H9 (cell line): ENCODE results near the gene HS6ST3. TPM values are rescaled to one million over a fixed set of nuclear protein-coding genes. Genes with fewer than 3 reads are reported as not detected.

Source experiments
- DNase-seq: peaks from one replicate; pipeline ENCODE4 v3.0.0-alpha.2; 2017
- H2AFZ ChIP-seq: one replicate; pipeline ENCODE4 v1.6.1; 2013; ENCODE audit warnings: mild to moderate bottlenecking, low read length, control low read depth, moderate library complexity
- H2AK5ac ChIP-seq: 2 replicates; pipeline ENCODE4 v1.6.1; 2013; ENCODE audit warnings: low read length, control low read depth, mixed read lengths; ENCODE audit not compliant: insufficient read length
- H2BK120ac ChIP-seq: one replicate; pipeline ENCODE4 v1.6.1; 2013; ENCODE audit warnings: low read depth, mild to moderate bottlenecking, low read length, control low read depth, inconsistent platforms; ENCODE audit not compliant: poor library complexity, severe bottlenecking
- H2BK12ac ChIP-seq: 2 replicates; pipeline ENCODE4 v1.6.1; 2013; ENCODE audit warnings: low read length, control low read depth, mixed read lengths, low read depth; ENCODE audit not compliant: insufficient read length
- H2BK15ac ChIP-seq: 2 replicates; pipeline ENCODE4 v1.6.1; 2013; ENCODE audit warnings: low read depth, low read length, control low read depth
- H2BK20ac ChIP-seq: one replicate; pipeline ENCODE4 v1.6.1; 2013; ENCODE audit warnings: low read depth, mild to moderate bottlenecking, low read length, control low read depth, inconsistent platforms; ENCODE audit not compliant: poor library complexity, severe bottlenecking
- H2BK5ac ChIP-seq: 2 replicates; pipeline ENCODE4 v1.6.1; 2013; ENCODE audit warnings: low read length, control low read depth, mixed read lengths; ENCODE audit not compliant: insufficient read length
- H3K14ac ChIP-seq: 2 replicates; pipeline ENCODE4 v1.6.1; 2013; ENCODE audit warnings: low read length, control low read depth; ENCODE audit not compliant: insufficient read depth
- H3K18ac ChIP-seq: 2 replicates; pipeline ENCODE4 v1.6.1; 2013; ENCODE audit warnings: low read depth, mild to moderate bottlenecking, mixed read lengths, low read length, control low read depth; ENCODE audit not compliant: insufficient read length
- H3K23ac ChIP-seq: 2 replicates; pipeline ENCODE4 v1.6.1; 2013; ENCODE audit warnings: low read length, control low read depth, mixed read lengths, low read depth; ENCODE audit not compliant: insufficient read length
- H3K23me2 ChIP-seq: 2 replicates; pipeline ENCODE4 v1.6.1; 2013; ENCODE audit warnings: low read depth, mild to moderate bottlenecking, mixed read lengths, low read length, control low read depth; ENCODE audit not compliant: insufficient read length, poor library complexity, severe bottlenecking
- H3K27ac ChIP-seq: 2 replicates; pipeline ENCODE4 v1.5.1; 2013; ENCODE audit warnings: low read length, control low read depth, mixed read lengths, low read depth; ENCODE audit not compliant: insufficient read length
- H3K27me3 ChIP-seq: 2 replicates; pipeline ENCODE4 v1.6.1; 2013; ENCODE audit warnings: low read length, control low read depth, inconsistent platforms; ENCODE audit not compliant: insufficient read depth
- H3K4ac ChIP-seq: 2 replicates; pipeline ENCODE4 v1.6.1; 2013; ENCODE audit warnings: low read depth, mild to moderate bottlenecking, control low read depth, inconsistent platforms, low read length, moderate library complexity
- H3K4me1 ChIP-seq: 2 replicates; pipeline ENCODE4 v1.6.1; 2013; ENCODE audit warnings: low read length, control low read depth, inconsistent platforms; ENCODE audit not compliant: insufficient read depth
- H3K4me2 ChIP-seq: 2 replicates; pipeline ENCODE4 v1.6.1; 2013; ENCODE audit warnings: low read length, control low read depth, mixed read lengths; ENCODE audit not compliant: insufficient read length, insufficient read depth
- H3K56ac ChIP-seq: 2 replicates; pipeline ENCODE4 v1.6.1; 2013; ENCODE audit warnings: low read depth, mild to moderate bottlenecking, mixed read lengths, low read length, control low read depth; ENCODE audit not compliant: insufficient read length
- H3K79me1 ChIP-seq: 2 replicates; pipeline ENCODE4 v1.6.1; 2013; ENCODE audit warnings: low read depth, mild to moderate bottlenecking, moderate library complexity, low read length, control low read depth, inconsistent platforms; ENCODE audit not compliant: insufficient read depth, poor library complexity, severe bottlenecking
- H3K79me2 ChIP-seq: 2 replicates; pipeline ENCODE4 v1.6.1; 2013; ENCODE audit warnings: low read length, control low read depth, inconsistent platforms; ENCODE audit not compliant: insufficient read depth
- H3K9ac ChIP-seq: 2 replicates; pipeline ENCODE4 v1.6.1; 2013; ENCODE audit warnings: low read length, control low read depth, mixed read lengths; ENCODE audit not compliant: insufficient read length; ENCODE audit errors: extremely low read depth
- H3K9me3 ChIP-seq: one replicate; pipeline ENCODE4 v1.6.1; 2013; ENCODE audit warnings: low read depth, low read length, inconsistent platforms; ENCODE audit not compliant: control insufficient read depth
- H3T11ph ChIP-seq: one replicate; pipeline ENCODE4 v1.6.1; 2013; ENCODE audit warnings: mild to moderate bottlenecking, low read length, control low read depth, inconsistent platforms
- H4K20me1 ChIP-seq: one replicate; pipeline ENCODE4 v1.6.1; 2013; ENCODE audit not compliant: control insufficient read depth, insufficient read length, insufficient read depth
- H4K5ac ChIP-seq: 2 replicates; pipeline ENCODE4 v1.6.1; 2013; ENCODE audit warnings: low read depth, mild to moderate bottlenecking, mixed read lengths, low read length, control low read depth; ENCODE audit not compliant: insufficient read length
- H4K8ac ChIP-seq: replicated peaks from 2 replicates; pipeline ENCODE4 v1.6.1; 2013; ENCODE audit warnings: low read length, control low read depth, mixed read lengths, low read depth; ENCODE audit not compliant: insufficient read length
- H4K91ac ChIP-seq: 2 replicates; pipeline ENCODE4 v1.6.1; 2013; ENCODE audit warnings: low read depth, mild to moderate bottlenecking, moderate library complexity, mixed read lengths, low read length, control low read depth; ENCODE audit not compliant: insufficient read length
- H3K27ac Mint-ChIP-seq, 3 experiments: 2 replicates in 2 of 3; 3 replicates in 1 of 3; pipeline ENCODE4 v1.8.0; 2020 to 2021; ENCODE audit warnings: mixed read lengths in 3 of 3, mild to moderate bottlenecking in 1 of 3, moderate library complexity in 1 of 3
- H3K27me3 Mint-ChIP-seq: 2 replicates; pipeline ENCODE4 v1.8.0; 2021; ENCODE audit warnings: low read depth, mild to moderate bottlenecking, moderate library complexity, mixed read lengths
- H3K36me3 Mint-ChIP-seq, 3 experiments: 2 replicates in 2 of 3; 3 replicates in 1 of 3; pipeline ENCODE4 v1.8.0; 2020 to 2021; ENCODE audit warnings: low read depth in 3 of 3, mixed read lengths in 3 of 3; ENCODE audit not compliant: insufficient read depth in 1 of 3
- H3K4me1 Mint-ChIP-seq, 2 experiments: 2 replicates each; pipeline ENCODE4 v1.8.0; 2020; ENCODE audit warnings: mixed read lengths in 2 of 2
- H3K4me3 Mint-ChIP-seq, 2 experiments: 2 replicates in 1 of 2; 3 replicates in 1 of 2; pipeline ENCODE4 v1.8.0; 2020 to 2021; ENCODE audit warnings: mild to moderate bottlenecking in 2 of 2, mixed read lengths in 2 of 2, moderate library complexity in 1 of 2
- H3K9me3 Mint-ChIP-seq, 2 experiments: 2 replicates in 1 of 2; 3 replicates in 1 of 2; pipeline ENCODE4 v1.8.0; 2020; ENCODE audit warnings: mild to moderate bottlenecking in 2 of 2, mixed read lengths in 2 of 2, moderate library complexity in 1 of 2
- WGBS: extraction: QIAGEN DNeasy Blood & Tissue Kit; methylation state at CpG from one replicate; pipeline ENCODE4 v1.1.7; 2013; ENCODE audit warnings: missing lambda C conversion rate, low lambda C conversion rate, mixed read lengths; ENCODE audit not compliant: insufficient read length; ENCODE audit errors: extremely low coverage; 5-methylcytosine and 5-hydroxymethylcytosine counted together
- total RNA-seq: library from RNA; stranded (reverse); gene quantifications from 2 replicates; pipeline ENCODE4 v1.2.1, GENCODE V29; 2021
- TF ChIP-seq, protein P1 (sequence below): fragments of 200-600 bp; sonication (generic); conservative IDR thresholded peaks from 3 replicates; pipeline ENCODE4 v1.8.0; 2021; ENCODE audit warnings: antibody characterized with exemption, mild to moderate bottlenecking

HS6ST3 gene
- total RNA-seq, 1 experiment from 2014 or later, result 0.44 TPM

DNA sequence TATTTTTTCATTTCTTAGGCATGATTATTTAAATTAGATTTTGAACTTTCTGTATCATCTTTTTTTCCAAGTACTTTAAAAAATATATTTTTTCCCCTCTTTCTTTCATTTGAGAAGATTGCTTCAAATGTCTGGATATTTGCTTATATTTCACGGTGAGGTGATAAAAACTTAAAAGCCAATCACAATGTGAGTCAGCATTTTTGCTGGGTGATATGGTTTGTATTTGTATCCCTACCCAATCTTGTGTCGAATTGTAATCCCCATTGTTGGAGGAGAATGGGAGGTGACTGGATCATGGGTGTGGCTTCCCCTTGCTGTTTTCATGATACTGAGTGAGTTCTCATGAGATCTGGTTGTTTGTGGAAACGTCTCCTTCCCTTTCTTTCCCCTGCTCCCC, 583.9 kb downstream of the HS6ST3 start:
- Histone ChIP-seq H3K79me2 (no peaks in the 10 kb centered on the region), H3K9ac (no peak overlapping the region), H2BK15ac (no peak overlapping the region), H4K20me1 (no peaks in the 10 kb centered on the region), H3K18ac (no peak overlapping the region), H2BK5ac (no peak overlapping the region), H3K27ac (no peak overlapping the region), H3K23me2 (no peaks in the 10 kb centered on the region), H3K27me3 (no peaks in the 10 kb centered on the region), H4K5ac (no peak overlapping the region), H4K8ac (no peak overlapping the region), H2BK120ac (no peak overlapping the region), H3T11ph (no peak overlapping the region), H3K14ac (no peak overlapping the region), H2BK12ac (no peak overlapping the region), H3K4ac (no peak overlapping the region), H3K79me1 (no peaks in the 10 kb centered on the region), H2AFZ (no peak overlapping the region), H3K56ac (no peak overlapping the region), H2BK20ac (no peak overlapping the region), H3K4me1 (no peaks in the 10 kb centered on the region), H3K23ac (no peak overlapping the region), H3K4me2 (no peak overlapping the region), H3K9me3 (no peaks in the 10 kb centered on the region), H4K91ac (no peak overlapping the region), H2AK5ac (no peak overlapping the region)
- Mint-ChIP-seq H3K9me3 (peaks cover 0 to 3% of the 10 kb centered on the region in 2 experiments; a peak in 3 of 5 replicates), H3K4me1 (0 out of 4 replicates have a peak, but pooled peaks cover 0 to 3% of the 10 kb centered on the region in 2 experiments), H3K4me3 (no peak overlapping the region), H3K27ac (no peak overlapping the region; a peak in 1 of 7 replicates), H3K36me3 (peaks cover 0 to 2% (median 0%) of the 10 kb centered on the region in 3 experiments; a peak in 1 of 7 replicates), H3K27me3 (no peaks in the 10 kb centered on the region; the same call in 1 of the 2 replicates)
- DNase-seq, result no peak
- no CpG with 5 or more reads among the region's 3 CpGs for WGBS
- TF ChIP-seq, protein P1, sequence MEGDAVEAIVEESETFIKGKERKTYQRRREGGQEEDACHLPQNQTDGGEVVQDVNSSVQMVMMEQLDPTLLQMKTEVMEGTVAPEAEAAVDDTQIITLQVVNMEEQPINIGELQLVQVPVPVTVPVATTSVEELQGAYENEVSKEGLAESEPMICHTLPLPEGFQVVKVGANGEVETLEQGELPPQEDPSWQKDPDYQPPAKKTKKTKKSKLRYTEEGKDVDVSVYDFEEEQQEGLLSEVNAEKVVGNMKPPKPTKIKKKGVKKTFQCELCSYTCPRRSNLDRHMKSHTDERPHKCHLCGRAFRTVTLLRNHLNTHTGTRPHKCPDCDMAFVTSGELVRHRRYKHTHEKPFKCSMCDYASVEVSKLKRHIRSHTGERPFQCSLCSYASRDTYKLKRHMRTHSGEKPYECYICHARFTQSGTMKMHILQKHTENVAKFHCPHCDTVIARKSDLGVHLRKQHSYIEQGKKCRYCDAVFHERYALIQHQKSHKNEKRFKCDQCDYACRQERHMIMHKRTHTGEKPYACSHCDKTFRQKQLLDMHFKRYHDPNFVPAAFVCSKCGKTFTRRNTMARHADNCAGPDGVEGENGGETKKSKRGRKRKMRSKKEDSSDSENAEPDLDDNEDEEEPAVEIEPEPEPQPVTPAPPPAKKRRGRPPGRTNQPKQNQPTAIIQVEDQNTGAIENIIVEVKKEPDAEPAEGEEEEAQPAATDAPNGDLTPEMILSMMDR, result no peak
